Liver (tissue), 9 donors: ENCODE results near the gene TMEM132E. TPM values are rescaled to one million over a fixed set of nuclear protein-coding genes. Genes with fewer than 3 reads are reported as not detected.
A peak's percentile ranks its signal among the peaks of the same experiment; 100 is the strongest.

ENCODE experiments used
- DNase-seq: peaks from one replicate; pipeline ENCODE4 v3.0.0-alpha.2; 2017; ENCODE audit warnings: low spot score
- H3K27ac ChIP-seq, 2 donors: one replicate each; pipeline ENCODE4 v1.7.0; 2013; ENCODE audit warnings: inconsistent platforms in 2 of 2, low read length in 2 of 2, control low read depth in 1 of 2, low read depth in 1 of 2, mild to moderate bottlenecking in 1 of 2
- H3K27me3 ChIP-seq, 4 donors: one replicate each; pipeline versions ENCODE4 v1.6.1 to v1.7.0; 2013; ENCODE audit warnings: low read length in 3 of 4, inconsistent platforms in 1 of 4, mild to moderate bottlenecking in 1 of 4, moderate library complexity in 1 of 4; ENCODE audit not compliant: control insufficient read depth in 4 of 4, insufficient read depth in 4 of 4
- H3K36me3 ChIP-seq, 4 donors: one replicate each; pipeline versions ENCODE4 v1.6.1 to v1.7.0; 2013; ENCODE audit warnings: low read length in 3 of 4, mild to moderate bottlenecking in 3 of 4, low read depth in 1 of 4, moderate library complexity in 1 of 4; ENCODE audit not compliant: control insufficient read depth in 4 of 4, insufficient read depth in 3 of 4
- H3K4me1 ChIP-seq, 4 donors: one replicate each; pipeline versions ENCODE4 v1.6.1 to v1.7.0; 2013; ENCODE audit warnings: low read length in 3 of 4, mild to moderate bottlenecking in 3 of 4, moderate library complexity in 1 of 4; ENCODE audit not compliant: control insufficient read depth in 4 of 4, insufficient read depth in 4 of 4
- H3K4me3 ChIP-seq, 3 donors: one replicate each; pipeline versions ENCODE4 v1.6.1 to v1.7.0; 2013; ENCODE audit warnings: low read length in 3 of 3, control low read depth in 1 of 3, low read depth in 1 of 3, mild to moderate bottlenecking in 1 of 3
- H3K9ac ChIP-seq, 2 donors: one replicate each; pipeline ENCODE4 v1.7.0; 2013; ENCODE audit warnings: low read length in 2 of 2, mild to moderate bottlenecking in 2 of 2, moderate library complexity in 2 of 2, control low read depth in 1 of 2, low read depth in 1 of 2
- H3K9me3 ChIP-seq, 4 donors: one replicate each; pipeline versions ENCODE4 v1.6.1 to v1.7.0; 2013; ENCODE audit warnings: low read length in 3 of 4; ENCODE audit not compliant: control insufficient read depth in 4 of 4
- ATF3 ChIP-seq: IDR thresholded peaks from 2 replicates; pipeline ENCODE4 v1.6.1; 2016; ENCODE audit warnings: antibody characterized with exemption
- EGR1 ChIP-seq, 2 donors: IDR thresholded peaks; 2 replicates each; pipeline ENCODE4 v1.6.1; 2016 to 2018; ENCODE audit warnings: antibody characterized with exemption in 2 of 2, low read depth in 2 of 2
- FOXA1 ChIP-seq: IDR thresholded peaks from 2 replicates; pipeline ENCODE4 v1.6.1; 2016; ENCODE audit warnings: antibody characterized with exemption
- FOXA2 ChIP-seq: IDR thresholded peaks from 2 replicates; pipeline ENCODE4 v1.6.1; 2016; ENCODE audit warnings: antibody characterized with exemption
- GABPA ChIP-seq, 2 donors: IDR thresholded peaks in 1 of 2; conservative IDR thresholded peaks in 1 of 2; 2 replicates each; pipeline ENCODE4 v1.6.1; 2016; ENCODE audit warnings: antibody characterized with exemption in 2 of 2, mild to moderate bottlenecking in 1 of 2, moderate library complexity in 1 of 2
- HNF4A ChIP-seq, 2 donors: conservative IDR thresholded peaks; 2 replicates each; pipeline ENCODE4 v1.6.1; 2016; ENCODE audit warnings: antibody characterized with exemption in 2 of 2, mild to moderate bottlenecking in 2 of 2
- HNF4G ChIP-seq: IDR thresholded peaks from 2 replicates; pipeline ENCODE4 v1.6.1; 2016; ENCODE audit warnings: antibody characterized with exemption
- JUND ChIP-seq, 2 donors: IDR thresholded peaks; 2 replicates each; pipeline ENCODE4 v1.6.1; 2016; ENCODE audit warnings: antibody characterized with exemption in 2 of 2
- MAX ChIP-seq: IDR thresholded peaks from 2 replicates; pipeline ENCODE4 v1.6.1; 2016; ENCODE audit warnings: antibody characterized with exemption
- NR2F2 ChIP-seq: IDR thresholded peaks from 2 replicates; pipeline ENCODE4 v1.6.1; 2016; ENCODE audit warnings: antibody characterized with exemption
- RAD21 ChIP-seq, 2 donors: IDR thresholded peaks; 2 replicates each; pipeline ENCODE4 v1.6.1; 2016; ENCODE audit warnings: antibody characterized with exemption in 2 of 2, mild to moderate bottlenecking in 2 of 2
- REST ChIP-seq: IDR thresholded peaks from 2 replicates; pipeline ENCODE4 v1.6.1; 2016; ENCODE audit warnings: antibody characterized with exemption, mild to moderate bottlenecking
- RXRA ChIP-seq, 2 donors: IDR thresholded peaks; 2 replicates each; pipeline ENCODE4 v1.6.1; 2017 to 2018; ENCODE audit warnings: antibody characterized with exemption in 2 of 2, mild to moderate bottlenecking in 1 of 2
- SP1 ChIP-seq: IDR thresholded peaks from 2 replicates; pipeline ENCODE4 v1.6.1; 2018; ENCODE audit warnings: antibody characterized with exemption, mild to moderate bottlenecking
- YY1 ChIP-seq: IDR thresholded peaks from 2 replicates; pipeline ENCODE4 v1.6.1; 2016; ENCODE audit warnings: antibody characterized with exemption, mild to moderate bottlenecking
- ZBTB33 ChIP-seq: IDR thresholded peaks from 2 replicates; pipeline ENCODE4 v1.6.1; 2016; ENCODE audit warnings: antibody characterized with exemption
- WGBS: extraction: QIAGEN DNeasy Blood & Tissue Kit; methylation state at CpG from one replicate; pipeline ENCODE4 v1.1.7; 2013; 5-methylcytosine and 5-hydroxymethylcytosine counted together
- polyA plus RNA-seq, 2 donors: library from polyadenylated mRNA; stranded (reverse) in 1 of 2; unstranded in 1 of 2; fragments of 200-250 nt in 1 of 2; fragments of >200 nt in 1 of 2; fragmentation: Nextera tagmentation in 1 of 2; extraction: Ambion mirVana in 1 of 2; gene quantifications; one replicate each; pipeline versions ENCODE4 v1.2.1 to v1.2.3, GENCODE V29; 2013 to 2015
- total RNA-seq, 2 donors: library from RNA; depleted of rRNA; stranded (reverse); fragments of >200 nt; gene quantifications; one replicate each; pipeline ENCODE4 v1.2.3, GENCODE V29; 2014
- donor health status: healthy.
- donor health status: healthy.
- donor health status: healthy.
- donor health status: healthy.
- donor health status: healthy.

The TMEM132E gene
- total and polyA plus RNA-seq, 4 donors = 0.25 to 1.2 (median 0.46) TPM; not detected in 1

- 53% methylated on average over 7 of the region's 7 CpGs for WGBS
- Histone ChIP-seq H3K4me3 (no peak overlapping the region), H3K27me3 (peaks cover 0 to 3% (median under 1%) of the 10 kb centered on the region in 4 donors), H3K9ac (no peak overlapping the region), H3K9me3 (no peaks in the 10 kb centered on the region), H3K27ac (no peak overlapping the region), H3K36me3 (no peaks in the 10 kb centered on the region), H3K4me1 (no peaks in the 10 kb centered on the region)
- TF ChIP-seq FOXA1 (no peak), MAX (no peak), NR2F2 (no peak), RXRA (IDR thresholded peaks at IDR 0.05) (no peak), REST (no peak), ZBTB33 (no peak), ATF3 (no peak), SP1 (no peak), YY1 (no peak), EGR1 (IDR thresholded peaks at IDR 0.05; ENCODE audit: low read depth in 2 of 2) (no peak)
- DNase-seq = no peak
Measured at GRCh38 chr17:34670618-34671017, 91.2 kb downstream of the TMEM132E start.

GRCh38 chr17:34671191-34671590 lies 91.8 kb downstream of the TMEM132E start:
- WGBS = 62% methylated on average over 4 of the region's 4 CpGs
- H3K9me3 ChIP-seq = no peaks in the 10 kb centered on the region
- no peak overlapping the region for H3K9ac ChIP-seq
- no peak for DNase-seq
- no peak for TF ChIP-seq GABPA (IDR thresholded peaks at IDR 0.05 in 1 of 2, conservative IDR thresholded peaks at IDR 0.05 in 1 of 2)
- no peak overlapping the region for H3K4me3 ChIP-seq
- peaks cover 0 to 3% (median 0%) of the 10 kb centered on the region in 4 donors for H3K27me3 ChIP-seq
- no peaks in the 10 kb centered on the region for H3K36me3 ChIP-seq
- H3K27ac ChIP-seq = no peak overlapping the region
- H3K4me1 ChIP-seq = no peaks in the 10 kb centered on the region

- no peak overlapping the region for H3K27ac ChIP-seq
- no peaks in the 10 kb centered on the region for H3K36me3 ChIP-seq
- 78% methylated on average over 3 of the region's 3 CpGs for WGBS
- no peak overlapping the region for H3K4me3 ChIP-seq
- peak; percentile 4 for DNase-seq
- H3K9me3 ChIP-seq = no peaks in the 10 kb centered on the region
- no peaks in the 10 kb centered on the region for H3K4me1 ChIP-seq
- no peak overlapping the region for H3K9ac ChIP-seq
- no peaks in the 10 kb centered on the region for H3K27me3 ChIP-seq
- no peak for TF ChIP-seq RXRA (IDR thresholded peaks at IDR 0.05)
- no peak for TF ChIP-seq MAX
- TF ChIP-seq JUND (IDR thresholded peaks at IDR 0.05) = no peak
- TF ChIP-seq HNF4A (conservative IDR thresholded peaks at IDR 0.05) = no peak
- TF ChIP-seq EGR1 (IDR thresholded peaks at IDR 0.05; ENCODE audit: low read depth in 2 of 2) = no peak
- TF ChIP-seq HNF4G = no peak
- TF ChIP-seq REST = no peak
- TF ChIP-seq RAD21 (IDR thresholded peaks at IDR 0.05) = no peak
- no peak for TF ChIP-seq FOXA2
- no peak for TF ChIP-seq NR2F2
Measured at GRCh38 chr17:34672176-34672785, 92.9 kb downstream of the TMEM132E start.
